ENCODE data around the gene ICA1.

Gene ICA1

GRCh38 chr7:8282871-8283270 is 20.9 kb upstream of the ICA1 start:
- Histone ChIP-seq H3K27ac (ENCODE audit: low read depth, low read length) (no peak overlapping the region), H3K4me1 (ENCODE audit: control insufficient read depth, low read length) (no peaks in the 10 kb centered on the region), H3K4me2 (ENCODE audit: low read length) (no peak overlapping the region), H3K36me3 (ENCODE audit: control insufficient read depth, low read length) (no peaks in the 10 kb centered on the region), H3K9me3 (ENCODE audit: control insufficient read depth, insufficient read depth, low read length) (no peaks in the 10 kb centered on the region), H4K20me1 (ENCODE audit: control insufficient read depth, insufficient read depth, low read depth, low read length) (no peaks in the 10 kb centered on the region), H3K79me2 (ENCODE audit: control insufficient read depth, low read length) (no peaks in the 10 kb centered on the region), H3K27me3 (ENCODE audit: control insufficient read depth, low read length) (0 out of 2 replicates have a peak, but pooled peaks cover 3% of the 10 kb centered on the region), H3K4me3 (ENCODE audit: low read length) (no peak overlapping the region), H3K9me2 (replicated peaks; ENCODE audit: control insufficient read depth, low read length) (no peaks in the 10 kb centered on the region), H3F3A (ENCODE audit: control insufficient read depth, insufficient read depth) (no peaks in the 10 kb centered on the region)
- TF ChIP-seq CTCF (IDR thresholded peaks at IDR 0.05; ENCODE audit: low read depth, low read length, poor library complexity, severe bottlenecking) (no peak), EZH2phosphoT487 (IDR thresholded peaks at IDR 0.05; ENCODE audit: borderline replicate concordance, low read length) (no peak)

- Histone ChIP-seq H3K9me2 (replicated peaks; ENCODE audit: control insufficient read depth, low read length) (no peaks in the 10 kb centered on the region), H3K27ac (ENCODE audit: low read depth, low read length) (no peak overlapping the region), H3K79me2 (ENCODE audit: control insufficient read depth, low read length) (no peaks in the 10 kb centered on the region), H3K4me2 (ENCODE audit: low read length) (no peak overlapping the region), H3F3A (ENCODE audit: control insufficient read depth, insufficient read depth) (no peaks in the 10 kb centered on the region), H3K27me3 (ENCODE audit: control insufficient read depth, low read length) (0 out of 2 replicates have a peak, but pooled peaks cover 3% of the 10 kb centered on the region), H3K36me3 (ENCODE audit: control insufficient read depth, low read length) (no peaks in the 10 kb centered on the region), H4K20me1 (ENCODE audit: control insufficient read depth, insufficient read depth, low read depth, low read length) (no peaks in the 10 kb centered on the region), H3K4me1 (ENCODE audit: control insufficient read depth, low read length) (no peaks in the 10 kb centered on the region), H3K9me3 (ENCODE audit: control insufficient read depth, insufficient read depth, low read length) (no peaks in the 10 kb centered on the region), H3K4me3 (ENCODE audit: low read length) (no peak overlapping the region)
- TF ChIP-seq EZH2phosphoT487 (IDR thresholded peaks at IDR 0.05; ENCODE audit: borderline replicate concordance, low read length) (no peak), CTCF (IDR thresholded peaks at IDR 0.05; ENCODE audit: low read depth, low read length, poor library complexity, severe bottlenecking) (no peak)
Measured at GRCh38 chr7:8282162-8282561, 20.2 kb upstream of the ICA1 start.

- H3K27ac ChIP-seq (ENCODE audit: low read depth, low read length) = no peak overlapping the region
Measured at GRCh38 chr7:8278183-8278582, 16.2 kb upstream of the ICA1 start.

More at GRCh38 chr7:8278183-8278582, 16.2 kb upstream of the ICA1 start:
- Histone ChIP-seq H3K27me3 (ENCODE audit: control insufficient read depth, low read length) (peaks cover 5% of the 10 kb centered on the region; the same call in 1 of the 2 replicates), H3K9me3 (ENCODE audit: control insufficient read depth, insufficient read depth, low read length) (no peaks in the 10 kb centered on the region), H3K4me1 (ENCODE audit: control insufficient read depth, low read length) (no peaks in the 10 kb centered on the region), H3K36me3 (ENCODE audit: control insufficient read depth, low read length) (no peaks in the 10 kb centered on the region), H3K4me2 (ENCODE audit: low read length) (no peak overlapping the region), H3F3A (ENCODE audit: control insufficient read depth, insufficient read depth) (no peaks in the 10 kb centered on the region), H4K20me1 (ENCODE audit: control insufficient read depth, insufficient read depth, low read depth, low read length) (no peaks in the 10 kb centered on the region), H3K79me2 (ENCODE audit: control insufficient read depth, low read length) (no peaks in the 10 kb centered on the region), H3K4me3 (ENCODE audit: low read length) (no peak overlapping the region), H3K9me2 (replicated peaks; ENCODE audit: control insufficient read depth, low read length) (no peaks in the 10 kb centered on the region)
- TF ChIP-seq CTCF (IDR thresholded peaks at IDR 0.05; ENCODE audit: low read depth, low read length, poor library complexity, severe bottlenecking) (no peak), EZH2phosphoT487 (IDR thresholded peaks at IDR 0.05; ENCODE audit: borderline replicate concordance, low read length) (no peak)

Data from DOHH2 (cell line).